ENCODE results near the gene MRGPRD.
"Not testable (repeated sequence)": the region's sequence is repeated elsewhere in the genome, so short reads cannot be mapped to it uniquely, and the experiment has no call there.

The MRGPRD gene

GRCh38 chr11:68994161-68994893 lies 13.5 kb upstream of the MRGPRD start:
- in situ Hi-C loops (cut with HindIII; ENCODE audit: low sequenced_read_pairs) = no loop called here

- in situ Hi-C loops (cut with HindIII; ENCODE audit: low sequenced_read_pairs) = no loop called here
Observed at GRCh38 chr11:68993546-68993945, 12.8 kb upstream of the MRGPRD start.

- in situ Hi-C loops (cut with HindIII; ENCODE audit: low sequenced_read_pairs) = no loop called here
Observed at GRCh38 chr11:68992743-68993255, 12.0 kb upstream of the MRGPRD start.

GRCh38 chr11:68990995-68991780 lies 10.4 kb upstream of the MRGPRD start:
- in situ Hi-C loops (cut with HindIII; ENCODE audit: low sequenced_read_pairs) = no loop called here

GRCh38 chr11:68989936-68990606 lies 9.3 kb upstream of the MRGPRD start:
- in situ Hi-C loops (cut with HindIII; ENCODE audit: low sequenced_read_pairs) = no loop called here

- in situ Hi-C loops (cut with HindIII; ENCODE audit: low sequenced_read_pairs) = no loop called here
Observed at GRCh38 chr11:68988491-68988890, 7.7 kb upstream of the MRGPRD start.

- in situ Hi-C loops (cut with HindIII; ENCODE audit: low sequenced_read_pairs) = no loop called here
Observed at GRCh38 chr11:68987211-68987610, 6.4 kb upstream of the MRGPRD start.

GRCh38 chr11:68983801-68984200 lies 3.0 kb upstream of the MRGPRD start:
- in situ Hi-C loops (cut with HindIII; ENCODE audit: low sequenced_read_pairs) = no loop called here

GRCh38 chr11:68982134-68982533 lies 1.3 kb upstream of the MRGPRD start:
- in situ Hi-C loops (cut with HindIII; ENCODE audit: low sequenced_read_pairs) = no loop called here

GRCh38 chr11:68979931-68980775 lies 633 bp downstream of the MRGPRD start:
- in situ Hi-C loops (cut with HindIII; ENCODE audit: low sequenced_read_pairs) = no loop called here

- in situ Hi-C loops (cut with HindIII; ENCODE audit: low sequenced_read_pairs) = no loop called here
Observed at GRCh38 chr11:68978931-68979594, 1.7 kb downstream of the MRGPRD start.

- in situ Hi-C loops (cut with HindIII; ENCODE audit: low sequenced_read_pairs) = no loop called here
Observed at GRCh38 chr11:68978626-68978930, 2.2 kb downstream of the MRGPRD start.

- in situ Hi-C loops (cut with HindIII; ENCODE audit: low sequenced_read_pairs) = no loop called here
Observed at GRCh38 chr11:68977781-68978625, 2.8 kb downstream of the MRGPRD start.

GRCh38 chr11:68976563-68976962 lies 4.2 kb downstream of the MRGPRD start:
- in situ Hi-C loops (cut with HindIII; ENCODE audit: low sequenced_read_pairs) = no loop called here

GRCh38 chr11:68976095-68976494 lies 4.7 kb downstream of the MRGPRD start:
- in situ Hi-C loops (cut with HindIII; ENCODE audit: low sequenced_read_pairs) = no loop called here

- in situ Hi-C loops (cut with HindIII; ENCODE audit: low sequenced_read_pairs) = no loop called here
Observed at GRCh38 chr11:68974421-68975194, 6.2 kb downstream of the MRGPRD start.

GRCh38 chr11:68973706-68974105 lies 7.1 kb downstream of the MRGPRD start:
- in situ Hi-C loops (cut with HindIII; ENCODE audit: low sequenced_read_pairs) = not testable (repeated sequence)

- in situ Hi-C loops (cut with HindIII; ENCODE audit: low sequenced_read_pairs) = no loop called here
Observed at GRCh38 chr11:68973219-68973618, 7.6 kb downstream of the MRGPRD start.
